H9 (cell line): ENCODE results near the gene MARK2. TPM values are rescaled to one million over a fixed set of nuclear protein-coding genes. Genes with fewer than 3 reads are reported as not detected.

Source experiments
- DNase-seq: peaks from one replicate; pipeline ENCODE4 v3.0.0-alpha.2; 2017
- H2AFZ ChIP-seq: one replicate; pipeline ENCODE4 v1.6.1; 2013; ENCODE audit warnings: mild to moderate bottlenecking, low read length, control low read depth, moderate library complexity
- H2AK5ac ChIP-seq: 2 replicates; pipeline ENCODE4 v1.6.1; 2013; ENCODE audit warnings: low read length, control low read depth, mixed read lengths; ENCODE audit not compliant: insufficient read length
- H2BK120ac ChIP-seq: one replicate; pipeline ENCODE4 v1.6.1; 2013; ENCODE audit warnings: low read depth, mild to moderate bottlenecking, low read length, control low read depth, inconsistent platforms; ENCODE audit not compliant: poor library complexity, severe bottlenecking
- H2BK12ac ChIP-seq: 2 replicates; pipeline ENCODE4 v1.6.1; 2013; ENCODE audit warnings: low read length, control low read depth, mixed read lengths, low read depth; ENCODE audit not compliant: insufficient read length
- H2BK15ac ChIP-seq: 2 replicates; pipeline ENCODE4 v1.6.1; 2013; ENCODE audit warnings: low read depth, low read length, control low read depth
- H2BK20ac ChIP-seq: one replicate; pipeline ENCODE4 v1.6.1; 2013; ENCODE audit warnings: low read depth, mild to moderate bottlenecking, low read length, control low read depth, inconsistent platforms; ENCODE audit not compliant: poor library complexity, severe bottlenecking
- H2BK5ac ChIP-seq: 2 replicates; pipeline ENCODE4 v1.6.1; 2013; ENCODE audit warnings: low read length, control low read depth, mixed read lengths; ENCODE audit not compliant: insufficient read length
- H3K14ac ChIP-seq: 2 replicates; pipeline ENCODE4 v1.6.1; 2013; ENCODE audit warnings: low read length, control low read depth; ENCODE audit not compliant: insufficient read depth
- H3K18ac ChIP-seq: 2 replicates; pipeline ENCODE4 v1.6.1; 2013; ENCODE audit warnings: low read depth, mild to moderate bottlenecking, mixed read lengths, low read length, control low read depth; ENCODE audit not compliant: insufficient read length
- H3K23ac ChIP-seq: 2 replicates; pipeline ENCODE4 v1.6.1; 2013; ENCODE audit warnings: low read length, control low read depth, mixed read lengths, low read depth; ENCODE audit not compliant: insufficient read length
- H3K23me2 ChIP-seq: 2 replicates; pipeline ENCODE4 v1.6.1; 2013; ENCODE audit warnings: low read depth, mild to moderate bottlenecking, mixed read lengths, low read length, control low read depth; ENCODE audit not compliant: insufficient read length, poor library complexity, severe bottlenecking
- H3K27ac ChIP-seq: 2 replicates; pipeline ENCODE4 v1.5.1; 2013; ENCODE audit warnings: low read length, control low read depth, mixed read lengths, low read depth; ENCODE audit not compliant: insufficient read length
- H3K27me3 ChIP-seq: 2 replicates; pipeline ENCODE4 v1.6.1; 2013; ENCODE audit warnings: low read length, control low read depth, inconsistent platforms; ENCODE audit not compliant: insufficient read depth
- H3K4ac ChIP-seq: 2 replicates; pipeline ENCODE4 v1.6.1; 2013; ENCODE audit warnings: low read depth, mild to moderate bottlenecking, control low read depth, inconsistent platforms, low read length, moderate library complexity
- H3K4me1 ChIP-seq: 2 replicates; pipeline ENCODE4 v1.6.1; 2013; ENCODE audit warnings: low read length, control low read depth, inconsistent platforms; ENCODE audit not compliant: insufficient read depth
- H3K4me2 ChIP-seq: 2 replicates; pipeline ENCODE4 v1.6.1; 2013; ENCODE audit warnings: low read length, control low read depth, mixed read lengths; ENCODE audit not compliant: insufficient read length, insufficient read depth
- H3K56ac ChIP-seq: 2 replicates; pipeline ENCODE4 v1.6.1; 2013; ENCODE audit warnings: low read depth, mild to moderate bottlenecking, mixed read lengths, low read length, control low read depth; ENCODE audit not compliant: insufficient read length
- H3K79me1 ChIP-seq: 2 replicates; pipeline ENCODE4 v1.6.1; 2013; ENCODE audit warnings: low read depth, mild to moderate bottlenecking, moderate library complexity, low read length, control low read depth, inconsistent platforms; ENCODE audit not compliant: insufficient read depth, poor library complexity, severe bottlenecking
- H3K79me2 ChIP-seq: 2 replicates; pipeline ENCODE4 v1.6.1; 2013; ENCODE audit warnings: low read length, control low read depth, inconsistent platforms; ENCODE audit not compliant: insufficient read depth
- H3K9ac ChIP-seq: 2 replicates; pipeline ENCODE4 v1.6.1; 2013; ENCODE audit warnings: low read length, control low read depth, mixed read lengths; ENCODE audit not compliant: insufficient read length; ENCODE audit errors: extremely low read depth
- H3K9me3 ChIP-seq: one replicate; pipeline ENCODE4 v1.6.1; 2013; ENCODE audit warnings: low read depth, low read length, inconsistent platforms; ENCODE audit not compliant: control insufficient read depth
- H3T11ph ChIP-seq: one replicate; pipeline ENCODE4 v1.6.1; 2013; ENCODE audit warnings: mild to moderate bottlenecking, low read length, control low read depth, inconsistent platforms
- H4K20me1 ChIP-seq: one replicate; pipeline ENCODE4 v1.6.1; 2013; ENCODE audit not compliant: control insufficient read depth, insufficient read length, insufficient read depth
- H4K5ac ChIP-seq: 2 replicates; pipeline ENCODE4 v1.6.1; 2013; ENCODE audit warnings: low read depth, mild to moderate bottlenecking, mixed read lengths, low read length, control low read depth; ENCODE audit not compliant: insufficient read length
- H4K8ac ChIP-seq: replicated peaks from 2 replicates; pipeline ENCODE4 v1.6.1; 2013; ENCODE audit warnings: low read length, control low read depth, mixed read lengths, low read depth; ENCODE audit not compliant: insufficient read length
- H4K91ac ChIP-seq: 2 replicates; pipeline ENCODE4 v1.6.1; 2013; ENCODE audit warnings: low read depth, mild to moderate bottlenecking, moderate library complexity, mixed read lengths, low read length, control low read depth; ENCODE audit not compliant: insufficient read length
- H3K27ac Mint-ChIP-seq, 3 experiments: 2 replicates in 2 of 3; 3 replicates in 1 of 3; pipeline ENCODE4 v1.8.0; 2020 to 2021; ENCODE audit warnings: mixed read lengths in 3 of 3, mild to moderate bottlenecking in 1 of 3, moderate library complexity in 1 of 3
- H3K27me3 Mint-ChIP-seq: 2 replicates; pipeline ENCODE4 v1.8.0; 2021; ENCODE audit warnings: low read depth, mild to moderate bottlenecking, moderate library complexity, mixed read lengths
- H3K36me3 Mint-ChIP-seq, 3 experiments: 2 replicates in 2 of 3; 3 replicates in 1 of 3; pipeline ENCODE4 v1.8.0; 2020 to 2021; ENCODE audit warnings: low read depth in 3 of 3, mixed read lengths in 3 of 3; ENCODE audit not compliant: insufficient read depth in 1 of 3
- H3K4me1 Mint-ChIP-seq, 2 experiments: 2 replicates each; pipeline ENCODE4 v1.8.0; 2020; ENCODE audit warnings: mixed read lengths in 2 of 2
- H3K4me3 Mint-ChIP-seq, 2 experiments: 2 replicates in 1 of 2; 3 replicates in 1 of 2; pipeline ENCODE4 v1.8.0; 2020 to 2021; ENCODE audit warnings: mild to moderate bottlenecking in 2 of 2, mixed read lengths in 2 of 2, moderate library complexity in 1 of 2
- H3K9me3 Mint-ChIP-seq, 2 experiments: 2 replicates in 1 of 2; 3 replicates in 1 of 2; pipeline ENCODE4 v1.8.0; 2020; ENCODE audit warnings: mild to moderate bottlenecking in 2 of 2, mixed read lengths in 2 of 2, moderate library complexity in 1 of 2
- CTCF ChIP-seq: fragments of 200-600 bp; sonication (generic); conservative IDR thresholded peaks from 3 replicates; pipeline ENCODE4 v1.8.0; 2021; ENCODE audit warnings: antibody characterized with exemption, mild to moderate bottlenecking
- WGBS: extraction: QIAGEN DNeasy Blood & Tissue Kit; methylation state at CpG from one replicate; pipeline ENCODE4 v1.1.7; 2013; ENCODE audit warnings: missing lambda C conversion rate, low lambda C conversion rate, mixed read lengths; ENCODE audit not compliant: insufficient read length; ENCODE audit errors: extremely low coverage; 5-methylcytosine and 5-hydroxymethylcytosine counted together
- total RNA-seq: library from RNA; stranded (reverse); gene quantifications from 2 replicates; pipeline ENCODE4 v1.2.1, GENCODE V29; 2021

MARK2 gene
- total RNA-seq, 1 experiment from 2014 or later: 45.7 TPM

DNA sequence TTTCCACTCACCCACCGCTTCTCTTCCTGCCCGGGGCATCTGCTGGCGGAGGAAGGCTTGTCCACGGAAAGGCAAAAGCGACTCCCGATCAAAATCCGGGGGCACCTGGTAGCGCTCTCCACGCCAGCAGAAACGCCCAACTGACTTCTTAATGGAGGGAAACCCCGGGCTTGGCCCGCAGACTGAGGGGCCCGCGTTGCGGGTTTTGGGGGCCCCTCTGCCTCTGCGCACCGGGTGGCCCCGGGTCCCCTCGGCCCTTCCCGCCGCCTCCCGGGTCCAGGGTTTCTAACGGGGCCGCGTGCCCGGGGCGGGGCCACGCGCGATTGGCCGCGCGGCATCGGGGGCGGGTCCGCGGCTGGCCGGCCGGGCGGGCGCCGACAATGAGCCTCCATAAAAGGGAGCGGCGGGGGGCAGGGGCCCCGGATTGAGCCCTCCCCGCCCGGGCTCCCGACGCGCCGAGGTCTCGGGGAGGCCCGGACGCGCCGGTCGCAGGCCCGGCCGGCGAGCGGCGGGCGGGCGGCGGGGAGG, 25.8 kb upstream of the MARK2 start, which contains the start of gene SPINDOC:
Gene SPINDOC, plus strand, starts transcription at position 422 of the 528 bp plus-strand sequence. CDS start 231 bp downstream, outside the sequence.
- Histone ChIP-seq H2BK12ac (no peak within 1 kb of the TSS), H4K8ac (no peak within 1 kb of the TSS), H3K14ac (peak within 1 kb of the TSS; percentile 77), H4K5ac (no peak within 1 kb of the TSS), H2BK5ac (no peak within 1 kb of the TSS), H3K56ac (no peak within 1 kb of the TSS), H3K23me2 (peaks cover 10% of the 10 kb centered on the region), H3K4ac (no peak within 1 kb of the TSS), H3K9me3 (no peaks in the 10 kb centered on the region), H3K18ac (peak within 1 kb of the TSS; percentile 31), H3K27ac (no peak within 1 kb of the TSS), H3K79me1 (peaks cover 7% of the 10 kb centered on the region), H2BK20ac (no peak within 1 kb of the TSS), H3K27me3 (no peaks in the 10 kb centered on the region), H3T11ph (no peak within 1 kb of the TSS), H3K4me1 (peaks cover 3% of the 10 kb centered on the region; the same call in 1 of the 2 replicates), H2BK120ac (no peak within 1 kb of the TSS), H4K91ac (no peak within 1 kb of the TSS), H3K23ac (no peak within 1 kb of the TSS), H2BK15ac (no peak within 1 kb of the TSS), H4K20me1 (peaks cover 3% of the 10 kb centered on the region), H3K9ac (peak within 1 kb of the TSS; percentile 84), H2AFZ (no peak within 1 kb of the TSS), H3K79me2 (peaks cover 20% of the 10 kb centered on the region), H3K4me2 (peak within 1 kb of the TSS; percentile 99), H2AK5ac (no peak within 1 kb of the TSS)
- WGBS: no CpG with 5 or more reads among the region's 65 CpGs
- Mint-ChIP-seq H3K27me3 (peaks cover 8% of the 10 kb centered on the region; the same call in 1 of the 2 replicates), H3K4me1 (peaks cover 34 to 35% of the 10 kb centered on the region in 2 experiments), H3K9me3 (no peaks in the 10 kb centered on the region), H3K4me3 (peak within 1 kb of the TSS; percentile 86 to 92), H3K36me3 (peaks cover 21 to 34% (median 30%) of the 10 kb centered on the region in 3 experiments; a peak in 6 of 7 replicates), H3K27ac (peak within 1 kb of the TSS in 2 of 3 experiments; percentile 40 to 68; a peak in 3 of 7 replicates)
- DNase-seq: peak; percentile 73
- no peak for TF ChIP-seq CTCF
